T1000 (cell line): ENCODE results near the gene UCP1.

ENCODE experiments used
- DNase-seq: peaks from one replicate; lab custom pipeline; 2025; ENCODE audit warnings: mixed read lengths; lab: John Stamatoyannopoulos, UW

Gene UCP1, protein sequence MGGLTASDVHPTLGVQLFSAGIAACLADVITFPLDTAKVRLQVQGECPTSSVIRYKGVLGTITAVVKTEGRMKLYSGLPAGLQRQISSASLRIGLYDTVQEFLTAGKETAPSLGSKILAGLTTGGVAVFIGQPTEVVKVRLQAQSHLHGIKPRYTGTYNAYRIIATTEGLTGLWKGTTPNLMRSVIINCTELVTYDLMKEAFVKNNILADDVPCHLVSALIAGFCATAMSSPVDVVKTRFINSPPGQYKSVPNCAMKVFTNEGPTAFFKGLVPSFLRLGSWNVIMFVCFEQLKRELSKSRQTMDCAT

DNA sequence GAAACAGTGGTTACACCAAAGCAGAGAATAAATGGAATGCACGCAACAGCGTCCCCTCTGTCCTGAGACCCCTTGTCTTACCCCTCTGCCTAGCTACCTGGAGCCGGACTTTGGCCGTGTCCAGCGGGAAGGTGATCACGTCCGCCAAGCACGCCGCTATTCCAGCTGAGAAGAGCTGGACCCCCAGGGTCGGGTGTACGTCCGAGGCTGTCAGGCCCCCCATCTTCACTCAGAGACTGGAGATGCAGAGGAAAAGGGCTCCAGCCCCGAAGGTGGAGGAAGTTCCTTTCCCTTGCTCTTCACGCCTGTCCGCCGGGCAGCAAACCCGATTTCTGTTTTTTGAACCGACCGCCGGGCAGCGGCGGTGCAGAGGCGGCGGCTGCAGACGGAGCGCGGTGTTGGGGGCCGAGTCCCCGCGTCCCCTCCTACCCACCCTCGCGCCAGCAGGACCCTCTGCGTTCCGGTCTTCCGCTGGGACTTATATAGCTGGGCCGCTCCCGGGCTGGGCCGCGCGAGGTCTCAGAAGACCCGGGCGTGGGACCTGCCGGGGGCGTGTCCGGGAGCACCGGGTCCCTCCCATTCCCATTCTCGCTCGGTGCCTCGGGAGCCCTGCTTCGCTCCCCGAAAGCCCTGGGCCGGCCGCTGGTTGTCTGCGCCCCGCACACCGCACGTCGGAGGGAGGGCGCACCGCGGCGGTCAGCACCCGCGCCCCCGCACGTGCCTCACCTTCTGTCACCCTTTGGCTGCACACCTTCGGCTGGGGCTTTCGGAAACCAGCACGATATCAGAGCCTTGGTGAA, at the start of gene UCP1:
TSS of gene UCP1 (minus strand) at position 455 of the 800 bp plus-strand sequence. CDS start at position 223, 232 bp downstream.
- no peak for DNase-seq

DNA sequence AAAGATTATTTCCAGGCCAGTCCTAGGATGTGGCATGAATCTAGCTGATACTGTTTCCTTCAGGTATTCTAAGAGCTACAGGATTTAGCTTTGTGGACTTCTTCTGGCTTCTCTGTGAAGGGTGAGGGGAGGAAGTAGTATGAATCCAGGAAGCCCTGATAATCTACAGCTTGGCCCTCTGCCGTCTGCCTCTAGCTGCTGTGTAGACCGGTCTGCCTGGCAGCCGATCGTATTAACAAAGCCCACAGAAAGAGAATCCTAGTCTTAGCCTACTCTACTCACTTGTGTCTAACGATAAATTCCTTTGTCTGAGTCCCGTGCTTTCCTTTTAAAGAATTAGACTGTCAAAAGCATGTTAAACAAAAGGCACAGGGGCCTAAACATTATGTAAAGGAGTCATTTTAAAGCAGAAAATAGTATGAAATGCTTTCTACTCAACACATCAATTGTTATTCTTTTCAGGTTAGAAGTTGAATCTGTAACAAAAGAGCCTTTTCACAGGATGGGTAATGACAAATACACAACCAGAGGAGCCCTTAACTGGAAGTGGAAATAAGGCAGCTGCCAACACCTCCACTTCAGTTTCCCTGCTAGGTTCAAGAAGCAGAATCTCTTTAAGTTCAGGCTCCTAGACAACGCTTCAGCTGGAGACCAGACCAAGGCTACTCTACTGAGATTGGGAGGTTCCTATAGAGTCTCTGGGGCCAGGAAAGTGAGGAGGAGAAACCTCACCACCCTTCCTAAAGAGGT, 48.9 kb upstream of the UCP1 start:
- DNase-seq: no peak

DNA sequence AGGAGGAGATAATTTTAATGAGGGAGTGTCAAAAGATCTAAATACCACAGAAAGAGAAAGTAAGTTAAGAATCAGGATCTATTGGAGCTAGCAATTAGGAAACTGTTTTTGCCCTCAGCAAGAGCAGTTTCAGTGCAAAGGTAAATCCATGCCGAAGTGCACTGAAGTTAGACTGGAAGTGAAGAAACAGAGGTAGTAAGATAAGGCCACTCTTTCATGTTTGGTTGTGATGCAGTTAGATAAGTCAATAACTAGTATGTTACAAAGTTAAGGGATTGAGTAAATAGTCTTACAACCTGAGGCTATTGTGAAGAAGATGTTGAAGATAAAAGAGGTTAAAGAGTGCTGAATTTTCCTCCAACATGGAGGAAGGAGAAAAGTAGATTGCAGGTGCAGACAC, 46.7 kb upstream of the UCP1 start:
- no peak for DNase-seq

DNA sequence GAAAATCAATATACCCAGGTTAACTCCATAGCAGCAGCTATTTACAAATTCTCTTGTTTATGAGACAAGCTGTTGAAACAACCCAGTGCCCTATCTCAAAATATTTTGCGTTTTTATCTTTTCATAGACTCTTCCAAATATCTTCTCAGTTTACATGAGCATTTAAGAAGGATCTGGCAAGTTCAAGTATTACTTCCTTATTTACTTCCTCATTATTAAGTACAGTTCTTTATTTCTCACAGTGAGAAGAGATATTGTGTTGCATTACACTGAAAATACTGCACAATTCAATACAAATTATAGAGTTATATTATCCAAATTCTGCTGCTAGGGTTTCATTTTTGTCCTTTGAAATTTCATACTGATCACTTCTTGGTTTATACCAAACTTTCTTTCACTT, 43.6 kb upstream of the UCP1 start:
- no peak for DNase-seq

DNA sequence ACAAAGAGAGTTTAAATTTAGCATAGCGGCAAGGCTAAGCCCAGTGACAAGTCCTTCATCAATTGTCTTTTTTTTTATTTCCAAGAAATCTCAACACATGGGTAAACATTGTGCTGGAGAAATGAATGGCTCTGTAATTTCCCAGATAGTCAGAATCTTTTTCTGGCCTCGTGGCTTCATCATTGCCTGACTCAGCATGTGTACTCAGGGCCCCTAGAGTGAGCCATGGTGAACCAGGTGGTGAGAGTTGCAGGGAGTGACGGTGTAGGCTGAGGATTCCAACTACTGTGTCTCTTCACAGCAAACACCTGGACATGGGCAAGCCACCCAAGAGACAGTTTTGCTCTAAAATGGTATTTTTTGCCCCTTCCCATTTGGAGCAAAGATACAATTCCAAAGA, 43.1 kb upstream of the UCP1 start:
- no peak for DNase-seq

DNA sequence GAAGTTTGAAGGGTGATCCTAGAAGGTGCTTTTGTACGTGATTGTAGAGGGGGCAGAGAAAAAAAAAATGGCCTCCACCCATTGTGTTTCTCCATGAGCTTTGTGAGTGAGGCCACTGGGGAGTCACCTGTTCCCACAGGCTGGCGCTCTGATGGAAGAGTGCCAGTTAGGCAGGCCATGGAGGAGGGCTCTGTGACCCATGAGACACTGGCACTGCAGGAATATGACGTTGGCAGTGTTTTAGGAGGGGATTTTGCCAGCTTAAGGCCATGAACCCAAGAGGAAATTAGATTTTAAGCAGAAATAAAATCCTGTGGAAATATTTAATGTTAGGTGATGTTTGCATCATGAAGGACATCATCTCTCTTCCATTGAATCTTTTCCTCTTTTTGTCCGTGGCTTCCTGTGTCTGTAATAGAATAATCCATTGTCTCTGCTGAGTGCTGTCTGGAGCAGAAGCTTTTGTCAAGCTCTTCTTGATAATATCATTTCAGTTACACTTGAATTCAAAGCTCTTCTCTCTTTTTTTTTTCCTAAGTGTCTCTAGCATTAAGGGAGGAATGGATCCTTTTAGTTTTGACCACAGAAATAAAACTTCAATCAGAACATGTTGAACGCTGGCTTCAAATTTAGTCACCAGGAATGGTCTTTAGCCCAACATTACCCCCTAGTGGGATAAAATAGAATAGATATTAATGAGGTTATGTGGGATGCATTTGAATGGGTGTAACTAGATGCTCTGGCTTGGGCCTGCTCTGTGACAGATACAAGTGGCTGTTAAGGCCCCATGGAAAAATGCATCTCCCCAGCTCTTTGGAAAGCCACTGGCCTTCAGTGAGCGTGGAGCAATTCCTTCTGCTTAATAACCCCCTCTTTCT, 41.0 kb upstream of the UCP1 start:
- DNase-seq: no peak

DNA sequence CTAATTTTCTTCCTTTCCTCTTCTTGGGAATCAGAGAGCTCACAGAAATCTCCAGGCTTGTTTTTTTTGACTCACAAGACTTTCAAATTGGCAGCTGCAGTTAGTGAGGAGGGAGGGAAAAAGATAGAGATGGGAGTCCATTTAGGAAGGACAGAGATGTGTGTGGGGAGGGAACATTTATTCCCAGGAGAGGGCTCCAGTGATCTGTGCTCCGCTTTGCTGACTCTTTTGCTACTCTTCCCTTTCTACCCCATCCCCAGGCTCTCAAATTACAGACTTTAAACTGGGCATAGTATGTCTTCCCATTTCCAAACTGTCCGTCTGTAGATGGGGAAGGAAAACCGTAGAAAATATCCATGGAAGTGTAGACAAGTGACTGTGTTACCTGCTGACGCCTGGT, 39.1 kb upstream of the UCP1 start:
- no peak for DNase-seq

DNA sequence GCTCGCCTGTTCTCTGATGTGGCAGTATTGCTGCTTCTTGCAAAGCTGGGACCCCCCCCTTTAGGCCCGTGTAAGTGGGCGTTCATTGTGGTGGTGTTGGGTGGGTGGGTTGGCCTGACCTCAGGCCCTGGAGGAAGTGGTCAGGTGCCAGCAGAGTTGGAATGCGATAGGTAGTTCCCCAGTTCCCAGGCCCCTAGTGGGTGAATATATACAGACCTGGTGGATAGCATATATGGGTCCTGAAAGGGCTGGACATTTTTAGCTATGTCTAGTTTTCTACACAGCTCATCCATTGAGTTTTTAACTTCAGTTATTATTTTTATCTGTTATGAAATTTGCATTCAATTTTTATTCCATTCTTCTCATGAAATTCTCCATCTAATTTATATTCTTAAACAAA, 35.8 kb upstream of the UCP1 start:
- DNase-seq: no peak

DNA sequence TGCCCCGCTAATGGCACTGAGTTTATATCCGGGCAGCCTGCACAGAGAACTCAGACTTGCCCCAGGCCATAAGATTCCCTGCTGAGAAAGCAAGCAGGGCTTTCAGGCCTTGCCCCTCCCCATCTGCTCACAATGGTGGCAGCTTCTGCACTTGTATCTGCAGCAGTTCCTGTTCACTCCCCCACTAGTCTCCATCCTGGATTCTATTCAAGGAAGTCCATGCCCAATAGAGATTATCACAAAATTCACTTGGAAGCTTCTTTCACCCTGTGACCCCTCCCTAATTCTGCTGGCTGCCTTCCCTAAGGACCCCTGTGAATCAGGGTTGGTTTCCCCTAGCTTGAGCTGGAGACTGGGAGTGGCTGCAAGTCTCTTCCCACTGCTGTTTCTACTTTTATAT, 34.5 kb upstream of the UCP1 start:
- no peak for DNase-seq

DNA sequence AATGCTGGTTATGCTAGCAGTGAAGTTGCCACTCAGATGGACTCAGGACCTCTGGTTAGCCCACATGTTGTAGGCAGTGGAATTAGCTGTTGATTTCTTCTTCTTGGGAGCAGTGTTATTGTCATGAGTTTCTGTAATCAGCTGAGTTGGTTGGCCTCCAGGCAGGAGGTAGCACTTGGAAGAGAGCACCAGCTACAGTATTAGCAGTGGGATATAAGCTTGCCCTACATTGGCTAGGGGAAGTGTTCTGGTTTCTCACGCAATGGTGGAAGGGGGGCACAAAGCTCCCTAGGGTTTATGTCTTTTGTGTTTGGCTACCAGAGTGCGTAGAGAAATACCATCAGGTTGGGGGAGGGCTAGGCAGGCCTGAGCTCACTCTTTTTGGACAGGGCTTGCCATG, 34.0 kb upstream of the UCP1 start:
- DNase-seq: no peak

DNA sequence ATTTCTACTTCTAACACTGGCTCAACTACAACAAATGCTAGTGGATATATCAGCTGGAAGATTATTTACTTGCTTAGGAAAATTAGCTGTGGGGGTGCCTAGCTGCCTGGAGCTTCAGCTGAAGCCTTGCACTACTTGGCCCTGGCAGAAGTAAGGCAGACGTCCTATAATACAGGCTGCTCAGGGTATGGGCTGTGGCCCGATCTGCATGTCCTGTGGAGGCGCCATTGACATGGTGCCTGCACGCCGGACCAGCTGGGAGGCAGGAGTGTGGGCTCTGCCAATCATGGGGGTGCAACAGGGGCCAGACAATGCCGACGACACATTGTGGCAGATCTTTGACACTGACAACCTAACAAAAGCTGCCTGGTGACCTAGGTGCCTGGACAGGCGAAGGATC, 31.6 kb upstream of the UCP1 start:
- DNase-seq: no peak

DNA sequence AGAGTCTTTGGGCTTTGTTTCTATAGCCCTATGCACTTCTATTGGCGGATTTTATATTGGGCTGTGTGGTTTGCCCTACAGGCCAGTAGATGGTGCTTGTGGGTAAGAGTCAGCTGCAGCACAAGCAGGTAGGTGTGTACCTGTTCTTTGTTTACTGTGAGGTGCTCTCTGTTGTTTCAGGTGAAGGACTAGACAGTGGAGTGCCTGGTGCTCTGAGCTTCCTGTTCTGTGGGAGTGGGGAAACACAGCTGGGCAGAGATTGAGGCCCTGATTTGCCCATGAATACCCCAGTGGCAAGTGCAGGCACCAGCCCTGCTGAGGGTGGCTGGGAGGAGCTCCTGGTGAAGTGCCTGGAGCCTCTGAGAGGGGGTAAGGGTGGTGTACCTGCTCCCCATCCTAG, 26.3 kb upstream of the UCP1 start:
- no peak for DNase-seq

DNA sequence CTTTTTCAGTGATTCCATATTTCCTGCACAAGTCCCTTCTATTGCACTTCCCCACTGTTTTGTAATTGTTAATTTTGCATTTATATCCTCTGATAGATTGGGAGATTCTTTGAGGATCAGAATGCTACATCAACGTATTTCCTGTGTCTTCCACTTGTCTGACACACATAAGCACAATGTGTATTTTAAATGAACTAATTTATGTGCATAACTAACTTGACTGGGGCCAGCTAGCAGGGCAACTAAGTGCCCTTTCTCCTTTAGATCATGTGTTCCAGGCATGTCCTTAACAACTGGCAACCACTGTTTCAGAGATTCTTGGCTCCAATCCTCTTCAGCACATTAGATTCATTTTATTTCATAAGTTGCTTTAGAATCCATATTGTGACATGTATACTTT, 15.7 kb upstream of the UCP1 start:
- no peak for DNase-seq

DNA sequence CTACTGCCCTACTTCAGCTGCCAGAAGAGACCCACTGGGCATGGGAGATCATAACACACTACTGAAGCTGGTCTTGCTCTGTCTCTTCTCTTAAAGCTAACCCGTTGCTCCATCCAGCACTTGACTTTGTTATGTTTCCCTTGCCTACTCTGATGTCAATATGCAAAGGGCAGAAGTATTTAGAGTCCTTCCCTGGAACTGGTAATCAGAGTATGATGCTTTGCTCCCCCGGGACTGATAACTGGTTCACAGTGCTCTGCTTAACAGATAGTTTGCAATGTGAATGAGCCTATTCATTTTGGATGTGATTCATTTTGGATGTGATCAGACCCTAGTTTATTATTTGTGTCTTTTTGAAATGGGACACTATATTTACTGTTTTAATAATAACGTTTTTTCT, 12.3 kb upstream of the UCP1 start:
- DNase-seq: no peak

DNA sequence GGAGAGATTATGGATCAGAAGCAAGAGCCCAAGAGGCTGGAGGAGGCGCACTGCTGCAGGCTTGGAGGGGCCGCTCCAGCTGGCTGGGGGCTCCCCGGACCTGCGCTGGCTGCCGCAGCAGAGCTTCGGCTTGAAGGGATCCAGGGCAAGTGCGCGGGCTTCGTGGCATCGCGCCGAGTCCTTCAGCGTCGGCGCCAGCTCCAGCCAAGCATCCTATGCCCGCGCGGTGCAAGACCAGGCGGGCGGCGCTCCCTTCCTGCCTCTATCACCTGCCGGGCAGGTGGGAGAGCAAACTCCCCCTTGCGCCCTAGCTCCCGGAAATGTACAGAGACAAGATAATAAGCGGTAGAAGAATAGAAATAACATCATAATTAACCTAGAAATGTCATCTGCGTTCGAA, 10.5 kb upstream of the UCP1 start:
- DNase-seq: no peak

DNA sequence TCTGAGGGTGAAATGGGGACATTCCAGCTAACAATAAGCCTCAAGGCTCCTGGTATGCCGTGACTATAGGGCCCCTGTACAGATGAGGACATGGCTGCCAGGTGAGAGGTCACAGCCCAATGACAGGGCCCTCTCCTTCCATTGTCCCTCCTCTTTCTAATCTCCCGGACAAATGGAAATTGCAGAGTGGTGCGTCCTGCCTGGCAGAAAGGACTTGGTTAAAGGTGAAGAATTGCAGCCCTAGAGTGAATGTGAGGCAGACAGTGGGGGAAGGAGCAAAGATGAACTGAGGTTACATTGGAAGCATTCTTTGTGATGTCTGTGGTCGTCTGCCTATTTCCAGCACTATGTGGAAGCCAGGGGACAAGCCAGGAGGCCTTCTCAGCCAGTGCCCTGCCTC, 6.7 kb upstream of the UCP1 start:
- DNase-seq: no peak

DNA sequence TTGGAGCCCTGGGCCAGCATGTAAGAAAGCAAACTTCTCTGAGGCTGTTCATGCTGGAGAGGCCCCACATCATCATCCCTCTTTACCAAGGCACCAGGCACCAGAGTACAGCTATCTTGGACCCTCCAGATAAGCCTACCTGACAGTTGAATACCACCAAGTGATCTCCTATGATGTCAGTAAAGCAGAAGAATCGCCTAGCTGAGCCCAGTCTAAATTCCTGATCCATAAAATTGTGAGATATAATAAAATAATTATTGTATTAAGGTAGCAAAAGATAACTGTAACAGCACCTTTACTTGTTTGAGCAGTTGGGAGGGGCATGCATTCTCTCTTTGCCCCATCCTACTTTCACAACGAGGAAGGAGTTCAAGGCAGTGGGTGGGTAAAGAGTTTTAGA, 2.9 kb upstream of the UCP1 start:
- DNase-seq: no peak

DNA sequence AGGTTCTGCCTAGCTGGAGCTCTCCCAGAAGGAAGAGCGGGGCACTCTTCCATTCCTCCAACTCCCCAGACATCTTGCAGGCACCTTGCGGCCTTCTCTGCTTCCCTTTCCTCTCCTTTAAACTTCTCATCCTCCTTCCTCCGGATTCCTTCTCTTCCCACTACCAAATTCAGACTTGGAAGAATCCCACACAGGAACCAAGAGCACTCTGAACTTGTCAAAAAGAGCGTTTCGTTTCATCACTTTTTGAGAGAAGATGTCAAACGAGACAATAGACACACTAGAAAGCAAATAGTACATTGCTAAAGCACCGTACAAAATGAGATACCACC, 512 bp upstream of the UCP1 start:
- DNase-seq: no peak

DNA sequence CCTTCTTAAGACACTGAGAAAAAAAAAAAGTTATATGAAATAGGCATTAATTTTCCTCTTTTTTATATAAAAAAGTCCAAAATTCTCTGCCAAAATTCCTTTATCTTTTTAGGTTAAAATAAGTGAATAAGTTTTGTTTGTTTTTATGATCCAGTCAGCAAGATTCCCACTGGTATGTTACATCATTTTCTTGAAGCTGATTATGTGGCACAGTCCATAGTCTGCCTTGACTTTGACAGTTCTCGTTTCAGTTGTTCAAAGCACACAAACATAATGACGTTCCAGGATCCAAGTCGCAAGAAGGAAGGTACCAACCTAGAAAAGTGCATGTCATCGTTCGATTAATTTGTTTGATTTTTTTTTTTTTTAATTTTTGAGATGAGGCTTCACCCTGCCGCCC, 9.1 kb downstream of the UCP1 start:
- no peak for DNase-seq

DNA sequence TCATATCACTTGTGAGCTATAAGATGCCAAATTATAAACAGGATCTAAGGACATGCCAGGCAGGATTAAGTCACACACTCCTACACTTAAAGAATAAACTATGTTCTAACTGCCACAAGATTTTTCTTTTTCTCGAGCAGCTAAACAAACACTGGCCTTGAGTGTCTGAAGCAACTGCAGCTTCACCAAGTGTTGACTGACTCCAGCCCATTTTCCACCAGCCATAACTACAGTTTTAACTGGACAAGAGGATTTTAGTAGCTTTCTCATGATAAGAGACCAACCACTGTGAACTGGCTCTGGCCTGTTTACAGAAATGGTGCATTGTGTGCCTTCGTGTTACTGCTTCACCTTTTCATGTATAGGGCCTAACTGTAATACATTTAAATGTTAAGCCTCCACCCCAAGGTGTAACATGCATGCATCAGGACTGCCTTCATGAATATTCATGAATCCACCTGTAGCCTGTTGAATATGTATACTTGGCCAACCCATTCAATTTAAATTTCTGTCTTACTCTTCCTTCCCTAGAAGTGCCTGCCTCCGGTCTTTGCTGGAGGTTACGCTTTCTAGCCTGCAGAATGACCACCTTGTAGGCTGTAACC, 10.8 kb downstream of the UCP1 start:
- no peak for DNase-seq

DNA sequence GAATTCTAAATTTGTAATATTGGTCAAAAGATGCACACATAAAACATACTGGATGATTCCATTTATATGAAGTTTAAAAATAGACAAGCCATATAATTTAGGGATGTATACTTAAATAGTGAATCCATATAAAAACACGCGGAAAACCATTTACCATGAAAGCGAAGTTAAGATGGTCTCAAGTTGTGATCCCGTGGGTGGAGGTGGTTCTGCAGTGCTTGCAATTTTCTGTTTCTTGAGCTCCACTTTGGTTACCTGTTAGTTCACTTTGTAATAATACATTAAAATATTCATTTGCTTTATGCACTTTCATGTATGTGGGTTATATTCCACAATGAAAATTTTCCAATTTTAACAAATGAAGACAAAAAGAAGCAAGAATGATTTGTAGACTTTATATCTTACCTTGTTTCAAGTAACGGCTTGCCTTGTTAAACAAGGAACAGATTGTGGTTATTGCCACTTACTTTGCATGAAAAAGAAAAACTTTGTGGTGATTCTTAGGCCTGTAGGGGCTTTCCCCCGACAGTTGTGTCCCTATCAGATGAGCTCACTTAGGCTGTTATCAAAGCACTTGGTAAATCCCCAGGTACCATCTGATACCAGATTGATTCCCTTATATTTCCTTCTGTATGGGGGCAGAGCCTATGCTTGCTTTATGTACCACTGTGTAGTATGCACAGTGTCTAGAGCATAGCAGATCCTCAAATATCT, 12.2 kb downstream of the UCP1 start:
- DNase-seq: no peak
